H1 (cell line): ENCODE results near the gene CSNK1D. TPM values are rescaled to one million over a fixed set of nuclear protein-coding genes. Genes with fewer than 3 reads are reported as not detected.

Source experiments
- BRCA1 ChIP-seq: IDR thresholded peaks from 2 replicates; pipeline ENCODE4 v1.6.1; 2012; ENCODE audit warnings: low read depth, low read length, improper control_type of control experiment
- CBX8 ChIP-seq: fragments of 300-800, 300-1000 bp; sonication (generic); IDR thresholded peaks from 2 replicates; pipeline ENCODE4 v1.7.1; 2016; ENCODE audit warnings: low read depth, low read length, borderline replicate concordance
- CHD2 ChIP-seq: IDR thresholded peaks from 2 replicates; pipeline ENCODE4 v1.6.1; 2012; ENCODE audit warnings: low read length, improper control_type of control experiment
- RXRA ChIP-seq: IDR thresholded peaks from 2 replicates; pipeline ENCODE4 v1.6.1; 2011; ENCODE audit warnings: low read depth, mild to moderate bottlenecking, low read length, moderate library complexity; ENCODE audit not compliant: insufficient read depth
- SIN3A ChIP-seq, 2 experiments: IDR thresholded peaks in 1 of 2; conservative IDR thresholded peaks in 1 of 2; 2 replicates each; pipeline ENCODE4 v1.6.1; 2011 to 2012; ENCODE audit warnings: low read length in 2 of 2, improper control_type of control experiment in 1 of 2, low read depth in 1 of 2, mild to moderate bottlenecking in 1 of 2
- polyA plus RNA-seq, 7 experiments: library from polyadenylated mRNA; depleted of rRNA in 3 of 7; stranded (reverse) in 5 of 7; unstranded in 2 of 7; fragments of >200 nt in 5 of 7; fragments of 200-250 nt in 2 of 7; gene quantifications; 1 replicate in 5 of 7; 2 replicates in 1 of 7; 4 replicates in 1 of 7; pipeline versions ENCODE4 v1.2.1 to v1.2.3, GENCODE V29; 2011 to 2013; ENCODE audit warnings: missing spikeins in 2 of 7, mixed read lengths in 2 of 7
- total RNA-seq: library from RNA; stranded (reverse); fragmentation: NEBNext Ultra II Directional; extraction: Animal tissue kit (Norgen Biotek cat#: 25700); gene quantifications from 2 replicates; pipeline ENCODE4 v1.2.1, GENCODE V29; 2021

Gene CSNK1D
- total and polyA plus RNA-seq, 2 of the 8 experiments (the other 6 are each of a cell fraction or from before 2014, with no cell fraction given) = 73.5 to 103 TPM

- TF ChIP-seq CBX8 (no peak), BRCA1 (no peak), CHD2 (no peak), SIN3A (conservative IDR thresholded peaks at IDR 0.05 in 1 of 2, IDR thresholded peaks at IDR 0.05 in 1 of 2; ENCODE audit: low read depth in 1 of 2, low read length in 2 of 2) (no peak), RXRA (no peak)
These were observed 877 bp upstream of the CSNK1D start (continued) for GRCh38 chr17:82274134-82275020.
